GM12878 (cell line): ENCODE results near the gene IER5L. TPM values are rescaled to one million over a fixed set of nuclear protein-coding genes. Genes with fewer than 3 reads are reported as not detected.

Experiments
- ATAC-seq: fragments of 200-7000 bp; cut with Tn5 transposase; 3 replicates; pipeline ENCODE4 v1.9.1; 2020; ENCODE audit warnings: mild to moderate bottlenecking, moderate library complexity
- BruUV-seq: library from RNA; stranded (reverse); fragments of 400-500 nt; replicated peaks from 2 replicates; lab custom pipeline; 2021; lab: Mats Ljungman, UMichigan
- CTCF ChIA-PET: fragments of 300-600 bp; sonication (Branson Sonifier 250); formaldehyde crosslinking; extraction: SDS; loops from one replicate; lab custom pipeline; 2021; ENCODE audit warnings: inconsistent platforms; lab: Yijun Ruan, JAX
- POLR2A ChIA-PET: fragments of 350-600 bp; formaldehyde crosslinking; extraction: SDS; loops from one replicate; lab custom pipeline; 2021; ENCODE audit warnings: inconsistent platforms; lab: Charles Lee
- RAD21 ChIA-PET: fragments of 300-600 bp; sonication (Branson Sonifier 250); formaldehyde crosslinking; loops from one replicate; lab custom pipeline; 2023; ENCODE audit warnings: antibody characterized with exemption; ENCODE audit not compliant: unreplicated experiment; lab: Charles Lee
- SMC1A ChIA-PET: fragments of 300-600 bp; sonication (Branson Sonifier 250); formaldehyde crosslinking; loops from one replicate; lab custom pipeline; 2023; ENCODE audit not compliant: unreplicated experiment, uncharacterized antibody; lab: Charles Lee
- DNase-seq: peaks from one replicate; pipeline ENCODE4 v3.0.0-alpha.2; 2011; ENCODE audit warnings: low read depth, low spot score
- FAIRE-seq: peaks from 3 replicates; lab custom pipeline; 2011; peaks lifted over from hg19 to GRCh38; lab: Jason Lieb, UNC
- H2AFZ ChIP-seq: 2 replicates; pipeline ENCODE4 v1.6.0; 2011; ENCODE audit warnings: low read depth, low read length, control low read depth; ENCODE audit not compliant: control insufficient read depth
- H3K27ac ChIP-seq: 2 replicates; pipeline ENCODE4 v1.5.1; 2011; ENCODE audit warnings: control low read depth; ENCODE audit not compliant: control insufficient read depth, insufficient read depth
- H3K27me3 ChIP-seq, 2 experiments: replicated peaks in 1 of 2; 2 replicates each; pipeline versions ENCODE4 v1.6.0 to v1.6.1; 2011; ENCODE audit warnings: low read length in 1 of 2; ENCODE audit not compliant: control insufficient read depth in 2 of 2, insufficient read depth in 2 of 2
- H3K36me3 ChIP-seq, 2 experiments: 2 replicates each; pipeline ENCODE4 v1.5.1; 2011; ENCODE audit warnings: low read length in 1 of 2; ENCODE audit not compliant: control insufficient read depth in 2 of 2, insufficient read depth in 2 of 2
- H3K4me1 ChIP-seq: 2 replicates; pipeline ENCODE4 v1.6.1; 2011; ENCODE audit warnings: mild to moderate bottlenecking, low read length, moderate library complexity, mixed read lengths; ENCODE audit not compliant: control insufficient read depth, insufficient read depth
- H3K4me2 ChIP-seq: 2 replicates; pipeline ENCODE4 v1.6.0; 2011; ENCODE audit warnings: control low read depth; ENCODE audit not compliant: control insufficient read depth, insufficient read depth
- H3K4me3 ChIP-seq: fragments of 200-600 bp; sonication (generic); 2 replicates; pipeline ENCODE4 v1.5.1; 2016
- H3K79me2 ChIP-seq: 2 replicates; pipeline ENCODE4 v1.6.0; 2011; ENCODE audit warnings: low read length; ENCODE audit not compliant: control insufficient read depth, insufficient read depth
- H3K9ac ChIP-seq: 2 replicates; pipeline ENCODE4 v1.8.0; 2011; ENCODE audit warnings: low read length, control low read depth, mixed read lengths; ENCODE audit not compliant: control insufficient read depth, insufficient read depth
- H3K9me3 ChIP-seq: replicated peaks from 3 replicates; pipeline ENCODE4 v1.5.1; 2011; ENCODE audit warnings: mild to moderate bottlenecking, low read length; ENCODE audit not compliant: control insufficient read depth, insufficient read depth
- H4K20me1 ChIP-seq: 2 replicates; pipeline ENCODE4 v1.6.0; 2011; ENCODE audit not compliant: control insufficient read depth, insufficient read depth
- BACH1 ChIP-seq: fragments of 450-650 bp; IDR thresholded peaks from 2 replicates; pipeline ENCODE4 v1.6.1; 2017; ENCODE audit warnings: mild to moderate bottlenecking, borderline replicate concordance
- NR2C1 ChIP-seq: fragments of 450-650 bp; IDR thresholded peaks from 2 replicates; pipeline ENCODE4 v1.6.1; 2017; ENCODE audit warnings: antibody characterized with exemption, mild to moderate bottlenecking, moderate library complexity
- SREBF1 ChIP-seq: IDR thresholded peaks from 2 replicates; pipeline ENCODE4 v1.6.1; 2012; ENCODE audit warnings: mild to moderate bottlenecking, low read length
- SUZ12 ChIP-seq: fragments of 200-600 bp; sonication (generic); IDR thresholded peaks from one replicate; pipeline ENCODE4 v1.6.1; 2018; ENCODE audit warnings: antibody characterized with exemption, mild to moderate bottlenecking; ENCODE audit not compliant: unreplicated experiment
- WGBS: methylation state at CpG from one replicate; pipeline ENCODE4 v1.1.6; 2016; ENCODE audit warnings: low lambda C conversion rate; ENCODE audit not compliant: insufficient replicate concordance, insufficient coverage; ENCODE audit errors: missing lambda C conversion rate; 5-methylcytosine and 5-hydroxymethylcytosine counted together
- in situ Hi-C: fragments of 300-500 bp; cut with MboI; formaldehyde crosslinking; loops from 9 replicates; pipeline ENCODE4 v1.14.3; 2018; ENCODE audit warnings: mixed read lengths
- intact Hi-C: fragments of 100-400 bp; cut with micrococcal nuclease; formaldehyde crosslinking; loops from one replicate; pipeline ENCODE4 v1.14.2; 2022; ENCODE audit not compliant: unreplicated experiment
- polyA plus RNA-seq, 11 experiments: library from polyadenylated mRNA; depleted of rRNA in 4 of 11; unstranded in 6 of 11; stranded (reverse) in 5 of 11; fragments of >200 nt; fragmentation: Nextera tagmentation in 4 of 11; fragmentation: Illumina TruSeq in 1 of 11; extraction: Ambion mirVana in 4 of 11; extraction: Trizol in 1 of 11; gene quantifications; 1 replicate in 1 of 11; 2 replicates in 10 of 11; pipeline versions ENCODE4 v1.2.1 to v1.2.3, GENCODE V29; 2011 to 2016; ENCODE audit warnings: inconsistent platforms in 2 of 11, missing spikeins in 2 of 11, low read depth in 1 of 11
- total RNA-seq, 4 experiments: library from RNA; depleted of rRNA in 3 of 4; stranded (reverse); fragments of >200 nt in 3 of 4; fragmentation: Illumina TruSeq in 1 of 4; extraction: Trizol in 1 of 4; gene quantifications; 2 replicates each; pipeline versions ENCODE4 v1.2.1 to v1.2.3, GENCODE V29; 2013 to 2021
- TF ChIP-seq, protein P1 (sequence below): IDR thresholded peaks from 2 replicates; pipeline ENCODE4 v1.6.1; 2012; ENCODE audit warnings: low read depth, low read length, improper control_type of control experiment
- TF ChIP-seq, protein P2 (sequence below): fragments of 450-650 bp; IDR thresholded peaks from 2 replicates; pipeline ENCODE4 v1.6.1; 2017; ENCODE audit warnings: mild to moderate bottlenecking, moderate library complexity

Gene IER5L
- total and polyA plus RNA-seq, 10 of the 15 experiments (the other 5 are each of a cell fraction or from before 2014, with no cell fraction given): 0.04 to 1.4 (median 0.17) TPM

DNA sequence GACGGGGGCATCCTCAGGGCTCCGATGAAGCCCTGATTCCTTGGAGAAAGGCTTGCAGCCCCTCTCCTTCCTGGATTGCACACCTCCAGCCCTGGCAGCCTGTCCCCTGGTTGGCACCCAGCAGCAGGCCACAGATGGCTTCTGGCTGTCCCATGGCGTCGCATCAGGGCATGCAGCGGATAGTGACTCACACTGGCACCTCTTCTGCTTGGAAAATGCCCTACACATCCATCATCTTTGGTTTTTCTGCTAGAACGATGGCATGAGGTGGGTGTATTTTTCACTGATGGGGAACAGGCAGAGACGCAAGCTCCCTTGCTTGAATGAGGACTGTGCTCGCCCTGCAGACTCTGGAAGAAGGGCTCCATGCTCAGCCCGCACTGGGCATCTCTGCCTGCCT lies 23.2 kb upstream of the IER5L start:
- H3K9me3 ChIP-seq: no peaks in the 10 kb centered on the region
- no peak overlapping the region for H3K4me2 ChIP-seq
- no TSS peak for BruUV-seq
- no peak overlapping the region for H2AFZ ChIP-seq
- H3K27ac ChIP-seq: no peak overlapping the region
- H3K4me1 ChIP-seq: no peaks in the 10 kb centered on the region
- ChIA-PET SMC1A (no interaction called here), RAD21 (no interaction called here), POLR2A (no interaction called here), CTCF (no interaction called here)
- TF ChIP-seq SREBF1 (no peak), NR2C1 (no peak), SUZ12 (no peak), BACH1 (no peak)
- TF ChIP-seq, protein P1, sequence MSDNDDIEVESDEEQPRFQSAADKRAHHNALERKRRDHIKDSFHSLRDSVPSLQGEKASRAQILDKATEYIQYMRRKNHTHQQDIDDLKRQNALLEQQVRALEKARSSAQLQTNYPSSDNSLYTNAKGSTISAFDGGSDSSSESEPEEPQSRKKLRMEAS: no peak
- TF ChIP-seq, protein P2, sequence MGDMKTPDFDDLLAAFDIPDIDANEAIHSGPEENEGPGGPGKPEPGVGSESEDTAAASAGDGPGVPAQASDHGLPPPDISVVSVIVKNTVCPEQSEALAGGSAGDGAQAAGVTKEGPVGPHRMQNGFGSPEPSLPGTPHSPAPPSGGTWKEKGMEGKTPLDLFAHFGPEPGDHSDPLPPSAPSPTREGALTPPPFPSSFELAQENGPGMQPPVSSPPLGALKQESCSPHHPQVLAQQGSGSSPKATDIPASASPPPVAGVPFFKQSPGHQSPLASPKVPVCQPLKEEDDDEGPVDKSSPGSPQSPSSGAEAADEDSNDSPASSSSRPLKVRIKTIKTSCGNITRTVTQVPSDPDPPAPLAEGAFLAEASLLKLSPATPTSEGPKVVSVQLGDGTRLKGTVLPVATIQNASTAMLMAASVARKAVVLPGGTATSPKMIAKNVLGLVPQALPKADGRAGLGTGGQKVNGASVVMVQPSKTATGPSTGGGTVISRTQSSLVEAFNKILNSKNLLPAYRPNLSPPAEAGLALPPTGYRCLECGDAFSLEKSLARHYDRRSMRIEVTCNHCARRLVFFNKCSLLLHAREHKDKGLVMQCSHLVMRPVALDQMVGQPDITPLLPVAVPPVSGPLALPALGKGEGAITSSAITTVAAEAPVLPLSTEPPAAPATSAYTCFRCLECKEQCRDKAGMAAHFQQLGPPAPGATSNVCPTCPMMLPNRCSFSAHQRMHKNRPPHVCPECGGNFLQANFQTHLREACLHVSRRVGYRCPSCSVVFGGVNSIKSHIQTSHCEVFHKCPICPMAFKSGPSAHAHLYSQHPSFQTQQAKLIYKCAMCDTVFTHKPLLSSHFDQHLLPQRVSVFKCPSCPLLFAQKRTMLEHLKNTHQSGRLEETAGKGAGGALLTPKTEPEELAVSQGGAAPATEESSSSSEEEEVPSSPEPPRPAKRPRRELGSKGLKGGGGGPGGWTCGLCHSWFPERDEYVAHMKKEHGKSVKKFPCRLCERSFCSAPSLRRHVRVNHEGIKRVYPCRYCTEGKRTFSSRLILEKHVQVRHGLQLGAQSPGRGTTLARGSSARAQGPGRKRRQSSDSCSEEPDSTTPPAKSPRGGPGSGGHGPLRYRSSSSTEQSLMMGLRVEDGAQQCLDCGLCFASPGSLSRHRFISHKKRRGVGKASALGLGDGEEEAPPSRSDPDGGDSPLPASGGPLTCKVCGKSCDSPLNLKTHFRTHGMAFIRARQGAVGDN: no peak
- ATAC-seq (no peak), DNase-seq (no peak), FAIRE-seq (no peak)
- H3K36me3 ChIP-seq: no peaks in the 10 kb centered on the region
- H3K79me2 ChIP-seq: no peaks in the 10 kb centered on the region
- in situ Hi-C loops (no loop called here), intact Hi-C loops (no loop called here)
- H3K9ac ChIP-seq: no peak overlapping the region
- no peak overlapping the region for H3K4me3 ChIP-seq
- WGBS: 77% methylated on average over 9 of the region's 9 CpGs
- H3K27me3 ChIP-seq: no peaks in the 10 kb centered on the region
- no peaks in the 10 kb centered on the region for H4K20me1 ChIP-seq
